GM21381 (cell line): ENCODE measurements around the gene HSF2.

ENCODE experiments used
- ATAC-seq: cut with Tn5 transposase; IDR thresholded peaks from one replicate; pipeline ENCODE4 v1.9.1; 2021; ENCODE audit warnings: mild to moderate bottlenecking, moderate library complexity; ENCODE audit not compliant: unreplicated experiment

Gene HSF2, protein sequence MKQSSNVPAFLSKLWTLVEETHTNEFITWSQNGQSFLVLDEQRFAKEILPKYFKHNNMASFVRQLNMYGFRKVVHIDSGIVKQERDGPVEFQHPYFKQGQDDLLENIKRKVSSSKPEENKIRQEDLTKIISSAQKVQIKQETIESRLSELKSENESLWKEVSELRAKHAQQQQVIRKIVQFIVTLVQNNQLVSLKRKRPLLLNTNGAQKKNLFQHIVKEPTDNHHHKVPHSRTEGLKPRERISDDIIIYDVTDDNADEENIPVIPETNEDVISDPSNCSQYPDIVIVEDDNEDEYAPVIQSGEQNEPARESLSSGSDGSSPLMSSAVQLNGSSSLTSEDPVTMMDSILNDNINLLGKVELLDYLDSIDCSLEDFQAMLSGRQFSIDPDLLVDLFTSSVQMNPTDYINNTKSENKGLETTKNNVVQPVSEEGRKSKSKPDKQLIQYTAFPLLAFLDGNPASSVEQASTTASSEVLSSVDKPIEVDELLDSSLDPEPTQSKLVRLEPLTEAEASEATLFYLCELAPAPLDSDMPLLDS

DNA sequence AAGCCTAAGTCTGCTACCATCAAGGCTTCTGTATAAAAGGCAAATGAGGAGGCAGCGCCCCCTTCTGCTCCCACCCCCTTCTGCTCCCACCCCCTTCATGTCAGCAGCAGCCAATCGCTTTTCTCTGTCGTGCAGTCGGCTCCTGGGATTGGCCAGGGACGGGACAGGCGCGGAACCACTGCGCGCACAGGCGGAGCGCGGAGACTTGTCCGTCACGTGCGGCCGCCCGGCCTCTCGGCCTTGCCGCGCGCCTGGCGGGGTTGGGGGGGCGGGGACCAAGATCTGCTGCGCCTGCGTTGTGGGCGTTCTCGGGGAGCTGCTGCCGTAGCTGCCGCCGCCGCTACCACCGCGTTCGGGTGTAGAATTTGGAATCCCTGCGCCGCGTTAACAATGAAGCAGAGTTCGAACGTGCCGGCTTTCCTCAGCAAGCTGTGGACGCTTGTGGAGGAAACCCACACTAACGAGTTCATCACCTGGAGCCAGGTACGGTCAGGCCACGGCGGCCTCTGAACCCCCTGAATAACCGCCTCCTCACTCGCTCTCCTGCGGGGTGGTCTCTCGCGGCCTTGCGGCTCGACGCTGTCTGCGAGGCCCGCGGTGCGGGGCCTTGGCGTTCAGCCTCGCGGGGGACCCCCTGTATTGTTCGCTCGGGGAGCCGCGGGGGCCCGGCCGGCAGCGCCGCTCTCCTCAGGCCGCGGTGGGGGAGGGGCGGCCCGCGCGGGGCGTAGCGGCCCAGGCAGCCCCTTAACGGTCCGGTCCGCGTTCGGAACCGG, at the start of gene HSF2:
Gene HSF2, plus strand, starts transcription at position 305 of the 773 bp plus-strand sequence. Its CDS starts 86 bp downstream, at position 391.
- peak; percentile 99 for ATAC-seq

DNA sequence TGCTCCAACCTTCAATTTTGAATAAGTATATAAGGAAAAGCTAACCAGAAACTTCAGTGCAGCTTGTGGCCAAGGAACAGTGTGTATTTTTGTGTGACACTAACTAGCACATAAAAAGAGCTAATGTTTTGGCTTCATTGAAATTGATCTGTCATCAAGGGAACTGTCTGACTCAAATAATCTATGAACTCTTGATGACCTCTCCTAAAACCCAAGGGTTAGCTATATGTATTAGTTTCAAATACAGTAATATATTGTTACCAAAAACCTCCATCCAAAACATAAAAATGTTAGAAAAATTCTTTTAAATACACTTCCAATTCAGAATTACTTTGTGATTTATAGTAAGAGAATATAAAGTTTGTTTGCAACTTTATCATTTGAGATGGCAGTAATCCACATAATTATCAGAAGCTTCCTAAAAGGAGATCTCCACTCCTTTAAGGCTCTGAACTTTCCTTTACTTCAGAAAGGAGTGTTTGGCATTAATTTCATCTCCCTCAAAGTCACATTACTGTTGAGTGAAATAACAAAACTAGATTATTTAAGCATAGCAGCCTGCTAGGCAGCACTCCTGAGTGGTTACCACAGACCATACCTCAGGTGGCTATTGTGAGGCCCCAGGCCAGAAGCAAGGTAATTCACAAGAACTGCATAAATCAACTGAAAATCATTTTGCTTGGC, 46.3 kb upstream of the HSF2 start:
- no peak for ATAC-seq

DNA sequence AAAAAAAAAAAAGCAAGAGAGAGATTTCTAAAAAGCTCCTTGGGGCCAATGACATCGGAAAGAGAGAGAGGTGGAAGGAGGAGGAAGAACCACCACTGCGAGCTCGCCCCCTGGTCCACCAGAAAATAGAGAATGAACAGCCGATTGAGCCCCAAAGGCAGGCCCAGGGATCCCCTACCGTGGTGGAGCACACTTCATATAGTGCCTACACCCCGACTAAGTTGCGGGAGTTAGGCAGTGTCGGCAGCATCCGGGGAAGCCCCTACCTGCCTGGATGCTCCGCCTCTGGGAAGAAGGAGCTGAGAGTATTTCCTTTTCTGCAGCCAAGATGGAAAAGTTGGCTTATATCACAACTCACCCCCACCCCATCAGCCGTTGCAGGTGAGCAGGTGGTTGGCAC, 38.6 kb upstream of the HSF2 start:
- ATAC-seq, result no peak

DNA sequence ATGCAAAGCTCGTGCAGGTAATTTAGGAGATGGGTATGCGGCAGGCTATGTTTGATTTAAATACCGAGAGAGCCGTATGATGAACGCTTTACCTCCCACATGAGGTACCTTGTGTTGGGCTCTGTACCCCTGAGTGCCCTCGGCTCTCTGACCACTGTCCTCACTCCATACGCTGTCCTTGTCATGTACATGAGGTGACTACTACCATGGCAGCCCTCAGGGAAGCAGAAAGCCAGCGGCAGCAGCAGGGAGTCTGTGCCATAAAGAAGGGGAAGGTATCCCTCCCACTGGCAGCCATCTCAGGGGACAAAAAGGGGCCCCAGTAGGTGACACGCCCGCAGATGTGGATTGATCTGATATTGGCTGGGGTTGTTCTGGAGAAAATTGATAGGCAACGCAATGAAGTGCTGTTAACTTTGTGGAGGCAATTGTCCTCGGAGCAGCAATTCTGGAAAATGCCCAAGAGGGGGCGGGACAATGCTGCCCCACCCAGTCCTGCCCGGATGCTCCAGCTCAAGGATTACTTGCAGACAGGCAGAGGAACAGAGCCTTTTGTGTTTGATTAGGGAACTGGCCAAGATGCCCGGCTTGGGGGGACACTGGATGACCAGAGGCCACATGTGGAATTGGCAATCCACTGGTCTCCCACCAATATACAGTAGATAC, 38.0 kb upstream of the HSF2 start:
- ATAC-seq, result no peak

DNA sequence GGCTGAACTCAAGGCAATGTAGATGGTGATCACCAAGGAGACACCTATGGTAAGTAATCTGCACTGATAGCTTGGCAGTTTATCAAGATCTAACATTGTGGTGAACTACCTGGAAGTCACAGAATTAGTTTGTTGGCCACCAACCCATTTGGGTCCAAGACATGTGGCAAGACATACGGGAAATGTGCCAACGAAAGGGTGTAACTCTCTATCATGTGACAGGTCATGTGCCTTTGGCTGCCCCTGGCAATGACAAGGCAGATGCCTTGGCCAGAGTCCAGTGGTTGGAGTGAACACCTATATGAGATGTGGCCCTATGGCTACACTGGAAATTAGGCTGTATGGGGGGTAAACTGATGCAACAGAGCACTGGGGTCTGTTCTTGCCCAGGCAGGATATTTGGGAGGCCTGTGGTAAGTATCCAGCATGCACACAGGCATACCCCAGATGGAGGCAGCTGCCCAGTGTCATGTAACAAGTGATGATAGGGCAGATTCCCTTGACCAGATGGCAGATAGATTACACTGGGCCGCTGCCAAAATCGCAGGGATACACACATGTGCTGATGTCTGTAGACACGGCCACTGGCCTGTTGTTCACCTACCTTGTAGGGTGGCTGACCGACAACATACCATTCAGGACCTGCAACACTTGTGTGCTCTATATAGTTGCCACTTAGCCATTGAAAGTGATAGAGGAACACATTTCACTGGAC, 35.5 kb upstream of the HSF2 start:
- no peak for ATAC-seq

DNA sequence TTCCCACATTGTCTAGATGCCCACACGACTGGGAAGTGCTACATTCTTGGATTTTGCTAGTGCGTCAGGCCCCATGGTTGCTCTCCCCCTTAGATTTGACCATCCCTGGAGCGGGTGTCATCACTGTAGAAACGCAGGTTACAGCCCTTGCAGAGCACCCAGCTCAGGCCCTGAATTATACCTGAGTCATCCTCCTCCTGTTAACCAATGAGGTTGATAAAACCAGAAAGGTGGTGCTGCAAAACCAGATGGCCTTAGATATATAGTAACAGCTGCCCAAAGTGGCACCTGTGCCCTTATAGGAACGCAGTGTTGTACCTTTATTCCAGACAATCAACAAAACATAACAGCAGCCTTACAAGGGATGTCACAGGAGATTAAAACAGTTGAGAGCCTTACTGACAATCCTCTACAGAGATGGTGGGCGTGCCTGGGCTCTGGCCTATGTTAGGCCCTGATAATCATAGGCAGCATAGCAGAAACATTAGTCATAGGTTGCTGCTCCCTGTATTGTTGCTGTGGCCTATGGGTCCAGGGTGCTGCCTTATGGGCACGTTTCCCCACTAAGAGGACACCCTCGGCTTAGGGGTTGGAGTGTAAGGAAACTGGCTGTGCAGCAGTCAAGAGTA, 33.6 kb upstream of the HSF2 start:
- no peak for ATAC-seq

DNA sequence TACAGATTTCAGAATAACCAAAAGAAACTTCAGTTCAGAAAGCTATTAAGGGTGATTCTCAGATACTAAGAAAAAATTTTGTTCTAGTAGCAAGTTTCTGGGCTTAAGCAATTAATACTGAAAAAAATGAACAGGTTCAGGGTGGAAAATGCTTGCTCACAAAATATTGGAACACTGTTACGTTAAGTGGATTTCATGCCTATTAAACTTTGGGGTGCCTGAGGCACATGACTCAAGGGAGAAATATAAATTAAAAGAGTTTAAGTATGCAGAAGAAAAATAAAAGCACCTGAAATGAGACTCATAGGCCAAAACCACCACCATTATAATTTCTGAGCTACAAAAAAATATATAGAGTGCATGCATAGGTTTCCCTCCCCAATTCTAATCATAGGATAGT, 32.3 kb upstream of the HSF2 start:
- ATAC-seq, result no peak

DNA sequence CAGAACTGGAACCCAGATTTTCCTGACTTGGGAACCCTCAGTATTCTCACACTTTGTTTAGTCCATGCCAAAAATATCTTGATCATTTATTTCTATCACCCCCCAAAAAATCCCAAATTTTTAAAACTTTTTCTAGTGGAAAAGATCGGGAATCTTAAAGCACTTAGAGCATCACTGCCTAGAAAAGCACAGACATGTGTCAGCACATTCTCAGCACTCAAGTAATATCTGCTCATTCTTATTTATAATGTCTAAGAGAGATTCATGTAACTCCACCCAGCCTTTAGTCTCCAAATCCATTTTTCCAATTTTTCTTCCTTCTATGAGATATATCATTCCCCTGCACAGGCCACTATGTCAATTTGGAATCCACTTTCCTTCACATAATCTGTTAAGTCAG, 29.9 kb upstream of the HSF2 start:
- no peak for ATAC-seq

DNA sequence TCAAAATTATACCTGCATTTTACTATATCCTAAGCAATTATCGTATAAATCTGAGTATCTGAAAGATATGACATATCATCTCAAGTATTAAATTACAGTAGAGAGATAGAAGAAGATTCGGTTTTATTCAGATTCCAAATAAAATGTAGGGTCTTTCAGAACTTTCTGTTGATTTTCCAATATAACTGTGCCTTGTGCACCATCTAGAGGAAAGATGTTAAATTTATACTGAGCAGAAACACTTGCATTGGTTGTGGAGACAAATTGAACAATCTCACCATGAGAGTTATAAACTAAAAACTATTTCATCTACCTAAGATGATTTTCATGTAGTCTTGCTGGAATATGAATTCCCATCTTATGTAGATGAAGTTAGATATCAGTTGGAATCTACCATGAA, 26.8 kb upstream of the HSF2 start:
- no peak for ATAC-seq

DNA sequence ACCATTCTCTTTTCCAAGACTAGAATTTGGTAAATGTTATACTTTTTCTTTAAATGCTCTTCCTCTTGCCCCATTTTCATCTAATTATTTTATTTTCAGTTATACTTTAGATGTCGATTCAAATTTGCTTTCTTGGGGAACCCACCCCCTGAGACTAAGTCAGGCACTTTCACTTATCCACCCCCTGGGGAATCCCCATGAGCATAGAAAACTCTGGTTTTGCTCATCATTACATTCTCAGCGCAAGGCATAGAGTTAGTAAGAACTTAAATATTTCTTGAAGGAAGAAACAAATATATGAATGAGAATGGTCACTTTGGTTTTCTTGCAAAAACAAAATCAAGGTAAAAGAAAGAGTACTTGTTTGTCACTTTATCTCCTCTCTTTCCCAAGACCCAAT, 25.1 kb upstream of the HSF2 start:
- no peak for ATAC-seq

DNA sequence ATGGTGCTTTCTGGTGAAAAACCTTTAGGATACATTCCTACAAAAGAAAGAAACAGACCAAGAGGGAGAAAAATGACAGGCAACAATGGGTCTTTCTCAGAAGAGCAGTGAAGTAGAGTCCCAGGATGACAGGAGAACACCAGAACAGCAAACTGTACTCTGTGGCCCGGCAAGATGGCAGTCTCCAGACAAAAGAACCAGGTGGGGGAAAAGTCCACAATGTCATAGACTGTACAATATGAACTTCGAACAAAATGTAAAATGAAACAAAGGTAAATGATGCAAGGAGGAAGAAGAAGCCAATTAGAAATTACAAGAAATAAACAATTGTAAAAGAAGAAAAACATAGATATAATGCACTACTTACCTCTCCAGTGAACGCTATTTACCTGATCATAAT, 23.2 kb upstream of the HSF2 start:
- no peak for ATAC-seq

DNA sequence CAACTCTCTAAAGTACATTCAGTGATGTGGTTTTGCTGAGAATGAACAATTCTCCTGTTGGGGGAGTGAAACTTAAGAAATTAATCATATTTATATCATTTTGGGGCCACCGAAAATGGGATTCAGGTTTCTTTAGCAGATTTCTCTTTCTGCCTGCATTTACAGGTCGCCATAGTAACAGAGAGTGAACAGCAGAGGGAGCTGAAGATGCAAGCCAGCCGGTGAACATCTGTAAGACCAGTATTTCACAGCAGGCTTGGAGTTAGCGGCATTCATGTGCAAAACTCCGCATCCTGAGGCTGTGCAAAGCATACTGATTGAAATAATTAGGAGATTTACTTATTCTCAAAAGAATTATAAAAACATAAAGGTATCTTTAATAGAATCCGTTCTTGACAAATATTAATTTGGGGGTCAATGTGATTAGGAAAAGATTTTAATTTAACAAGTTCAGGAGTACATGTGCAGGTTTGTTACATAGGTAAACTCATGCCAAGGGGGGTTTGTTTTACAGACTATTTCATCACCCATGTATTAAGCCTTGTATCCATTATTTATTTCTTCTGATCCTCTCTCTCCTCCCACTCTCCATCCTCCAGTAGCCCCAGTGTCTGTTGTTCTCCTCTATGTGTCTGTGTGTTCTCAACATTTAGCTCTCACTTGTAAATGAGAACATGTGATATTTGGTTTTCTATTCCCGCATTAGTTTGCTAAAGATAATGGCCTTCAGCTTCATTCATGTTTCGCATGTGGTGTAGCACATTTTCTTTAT, 17.8 kb upstream of the HSF2 start:
- peak; percentile 99 for ATAC-seq

DNA sequence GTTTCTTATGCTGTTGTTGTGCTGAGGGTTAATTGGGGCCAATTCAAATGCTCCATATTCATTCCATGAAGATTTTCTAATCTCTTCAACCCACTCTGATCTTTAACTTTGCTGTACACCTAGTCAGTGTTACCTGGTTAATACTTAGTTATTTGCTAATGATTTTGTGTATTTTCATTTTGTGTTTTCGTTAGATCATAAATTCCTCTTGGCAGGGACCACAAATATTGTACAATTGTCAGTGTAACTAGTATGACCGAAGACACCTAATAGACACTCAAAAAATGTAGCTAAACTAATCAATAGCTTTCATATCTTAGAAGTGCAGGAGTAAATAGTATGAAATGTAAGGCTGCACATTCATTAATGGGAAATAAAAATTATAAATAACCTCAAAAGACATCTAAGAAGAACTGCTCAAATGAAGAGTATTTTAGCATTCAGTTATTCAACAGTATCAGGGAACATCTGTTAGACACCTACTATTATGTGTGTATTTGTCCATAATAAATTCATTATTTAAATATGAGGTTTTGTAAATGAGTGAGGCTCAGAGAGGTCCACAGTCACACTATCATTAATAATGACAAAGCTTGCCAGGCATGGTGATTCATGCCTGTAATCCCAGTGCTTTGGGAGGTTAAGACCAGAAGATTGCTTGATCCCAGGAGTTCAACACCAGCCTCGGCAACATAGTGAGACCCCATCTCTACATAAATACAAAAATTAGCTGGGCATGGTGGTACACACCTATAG, 13.4 kb upstream of the HSF2 start:
- ATAC-seq, result no peak

DNA sequence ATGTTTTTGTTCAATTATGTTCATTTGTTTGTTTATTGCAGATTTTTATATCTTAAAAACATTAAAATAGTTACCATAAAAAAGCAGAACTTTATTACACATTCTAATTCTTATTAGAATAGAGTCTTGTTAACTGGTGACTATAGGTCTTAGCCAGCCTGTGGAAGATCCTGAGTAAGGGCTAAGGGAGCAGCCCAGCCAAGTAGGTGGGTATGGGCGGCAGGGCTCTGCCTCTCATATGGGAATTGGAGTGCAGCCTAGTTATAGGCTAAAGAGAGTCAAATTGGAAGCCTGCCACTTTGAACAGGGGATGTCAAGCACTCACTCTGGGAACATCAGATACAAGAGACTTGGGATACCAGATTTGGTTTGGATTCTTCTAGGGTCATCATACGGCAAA, 10.5 kb upstream of the HSF2 start:
- no peak for ATAC-seq

DNA sequence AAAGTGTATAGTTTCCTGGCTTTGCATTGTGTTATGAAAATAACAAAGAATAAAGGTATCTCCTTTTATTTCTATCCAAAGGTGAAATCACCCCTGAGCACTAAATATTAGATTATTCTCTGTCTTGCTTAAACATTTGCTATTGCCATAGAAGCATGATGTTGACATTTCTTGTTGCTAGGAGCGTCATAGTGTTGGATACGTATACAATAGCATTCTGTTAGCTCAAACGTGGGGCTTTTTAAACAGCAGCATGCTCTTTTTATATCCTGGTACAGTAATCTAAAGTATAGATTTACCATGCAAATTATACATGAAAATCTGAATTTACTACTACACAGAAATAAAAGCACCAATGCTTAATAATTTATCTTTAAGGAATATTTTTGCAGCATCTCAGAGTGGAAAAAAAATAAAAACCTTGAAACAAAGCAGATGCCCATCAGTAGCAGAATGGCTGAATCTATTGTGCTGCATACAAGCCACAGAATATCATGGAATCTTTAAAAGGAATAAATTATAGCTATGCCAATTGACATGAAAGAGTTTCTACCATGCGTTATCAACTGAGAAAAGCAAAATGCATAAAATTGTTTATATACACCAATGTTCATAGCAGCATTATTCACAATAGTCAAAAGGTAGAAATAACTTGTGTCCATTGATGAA, 9.6 kb upstream of the HSF2 start:
- ATAC-seq, result no peak

DNA sequence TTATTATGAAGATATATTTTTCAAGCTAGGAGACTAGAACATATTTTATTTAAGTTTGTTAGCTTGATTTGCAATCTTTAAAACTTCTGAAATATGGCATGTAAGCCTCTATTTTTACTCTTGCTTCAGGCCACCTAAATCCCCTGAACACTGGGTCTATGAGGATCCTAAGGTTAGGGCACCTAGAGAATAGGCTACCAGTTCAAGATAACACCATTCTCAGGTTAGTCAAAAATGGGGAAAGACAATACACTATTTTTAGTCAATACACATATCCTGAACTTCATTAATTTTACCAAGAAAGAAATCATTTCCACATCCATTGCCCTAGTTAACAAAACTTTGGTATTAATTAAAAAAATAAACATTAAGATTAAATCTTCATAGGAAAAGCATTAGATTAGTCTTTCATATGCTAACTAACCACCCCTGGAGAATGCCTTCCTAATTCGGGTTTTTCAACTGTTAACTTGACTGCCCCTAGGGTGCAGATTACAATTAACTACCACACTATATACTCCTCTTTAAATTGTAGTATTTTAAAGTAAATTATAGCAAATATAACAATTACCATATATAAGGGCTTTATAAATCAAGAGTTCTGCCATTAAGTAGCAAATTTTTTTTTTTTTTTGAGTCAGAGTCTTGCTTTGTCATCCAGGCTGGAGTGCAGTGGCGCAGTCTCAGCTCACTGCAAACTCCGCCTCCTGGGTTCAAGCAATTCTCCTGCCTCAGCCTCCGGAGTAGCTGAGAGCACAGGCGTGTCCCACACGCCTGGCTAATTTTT, 6.7 kb upstream of the HSF2 start:
- ATAC-seq, result no peak

DNA sequence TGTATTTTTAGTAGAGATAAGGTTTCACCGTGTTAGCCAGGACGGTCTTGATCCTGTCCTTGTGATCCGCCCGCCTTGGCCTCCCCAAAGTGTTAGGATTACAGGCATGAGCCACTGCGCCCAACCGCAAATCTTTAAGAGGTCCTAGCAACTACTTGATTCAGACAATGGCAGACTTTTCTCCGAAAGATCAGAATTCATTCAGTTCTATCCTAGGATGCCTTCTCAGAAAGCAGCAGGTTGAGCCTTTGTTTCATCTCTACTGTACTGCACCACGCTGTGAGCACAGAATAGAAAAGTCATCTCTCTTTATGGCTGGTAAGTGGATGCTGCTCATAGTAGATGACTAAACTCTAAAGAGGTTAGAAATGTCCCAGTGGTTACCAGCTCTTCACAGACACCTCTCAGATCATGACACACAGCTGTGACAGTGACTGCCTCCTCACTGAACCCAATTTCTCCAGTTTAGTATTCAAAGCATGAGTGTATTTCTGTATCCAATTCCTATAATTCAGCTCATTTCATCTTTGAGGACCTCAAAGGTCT, 6.0 kb upstream of the HSF2 start:
- ATAC-seq, result peak; percentile 44
